ENCODE measurements around the gene OR2AG2.
"Not testable (repeated sequence)": the region's sequence is repeated elsewhere in the genome, so short reads cannot be mapped to it uniquely, and the experiment has no call there.

OR2AG2 gene

GRCh38 chr11:6771926-6772893, at the start of gene OR2AG2:
TSS of gene OR2AG2 (minus strand) at chr11:6771976. CDS start at chr11:6768957, 3,019 bp downstream.
- Histone ChIP-seq H3K27ac (peak within 1 kb of the TSS in 2 of 21 experiments; percentile 21 to 26), H3K4me3 (no peak within 1 kb of the TSS)

GRCh38 chr11:6818967-6819366, 47.2 kb upstream of the OR2AG2 start:
- H3K27ac ChIP-seq = no peak overlapping the region
- H3K4me3 ChIP-seq = no peak overlapping the region

GRCh38 chr11:6817694-6818093, 45.9 kb upstream of the OR2AG2 start:
- Histone ChIP-seq H3K27ac (no peak overlapping the region), H3K4me3 (no peak overlapping the region)

GRCh38 chr11:6813656-6814055, 41.9 kb upstream of the OR2AG2 start:
- Histone ChIP-seq H3K4me3 (no peak overlapping the region), H3K27ac (no peak overlapping the region)

- Histone ChIP-seq H3K27ac (no peak overlapping the region), H3K4me3 (no peak overlapping the region)
Observed at GRCh38 chr11:6812390-6813005, 40.7 kb upstream of the OR2AG2 start.

GRCh38 chr11:6801075-6801474, 29.3 kb upstream of the OR2AG2 start:
- not testable (repeated sequence) for H3K27ac ChIP-seq, H3K4me3 ChIP-seq

GRCh38 chr11:6799402-6799801, 27.6 kb upstream of the OR2AG2 start, which contains the start of gene OR6A2:
TSS of gene OR6A2 (minus strand) at chr11:6799689. CDS start at chr11:6795708, 3,981 bp downstream.
- no peak within 1 kb of the TSS for H3K4me3 ChIP-seq
- H3K27ac ChIP-seq = no peak within 1 kb of the TSS

GRCh38 chr11:6794639-6795038, 22.9 kb upstream of the OR2AG2 start:
- H3K27ac ChIP-seq = no peak overlapping the region

GRCh38 chr11:6790546-6790945, 18.8 kb upstream of the OR2AG2 start:
- Histone ChIP-seq H3K27ac (no peak overlapping the region), H3K4me3 (no peak overlapping the region)

More at GRCh38 chr11:6794639-6795038, 22.9 kb upstream of the OR2AG2 start:
- no peak overlapping the region for H3K4me3 ChIP-seq

- Histone ChIP-seq H3K27ac (no peak within 1 kb of the TSS), H3K4me3 (no peak within 1 kb of the TSS)
Observed at GRCh38 chr11:6782720-6783119, 10.9 kb upstream of the OR2AG2 start, which contains the start of gene OR2AG1. TSS of gene OR2AG1 (plus strand) at chr11:6783020. CDS start at chr11:6785038, 2,018 bp downstream.

- H3K4me3 ChIP-seq = no peak overlapping the region
- no peak overlapping the region for H3K27ac ChIP-seq
Observed at GRCh38 chr11:6780829-6781228, 9.1 kb upstream of the OR2AG2 start.

- H3K27ac ChIP-seq = no peak overlapping the region
- no peak overlapping the region for H3K4me3 ChIP-seq
Observed at GRCh38 chr11:6778518-6778917, 6.7 kb upstream of the OR2AG2 start.

- H3K4me3 ChIP-seq = no peak overlapping the region
Observed at GRCh38 chr11:6757373-6757967, 14.3 kb downstream of the OR2AG2 start.

GRCh38 chr11:6755953-6756347, 15.8 kb downstream of the OR2AG2 start:
- Histone ChIP-seq H3K27ac (no peak overlapping the region), H3K4me3 (no peak overlapping the region)

More at GRCh38 chr11:6757373-6757967, 14.3 kb downstream of the OR2AG2 start:
- H3K27ac ChIP-seq = no peak overlapping the region

- Histone ChIP-seq H3K27ac (no peak overlapping the region), H3K4me3 (no peak overlapping the region)
Observed at GRCh38 chr11:6755303-6755952, 16.3 kb downstream of the OR2AG2 start.

GRCh38 chr11:6747097-6747668, 24.6 kb downstream of the OR2AG2 start:
- Histone ChIP-seq H3K27ac (peak overlapping the region in 13 of 21 experiments; percentile 33 to 92 (median 79)), H3K4me3 (no peak overlapping the region)

GRCh38 chr11:6746626-6747025, 25.1 kb downstream of the OR2AG2 start:
- Histone ChIP-seq H3K27ac (peak overlapping the region in 19 of 21 experiments; percentile 23 to 92 (median 78)), H3K4me3 (peak overlapping the region in 5 of 7 experiments; percentile 6 to 32 (median 22))

GRCh38 chr11:6746086-6746618, 25.6 kb downstream of the OR2AG2 start:
- H3K4me3 ChIP-seq = peak overlapping the region; percentile 6 to 32 (median 21)
- peak overlapping the region in 19 of 21 experiments; percentile 23 to 92 (median 78) for H3K27ac ChIP-seq

- peak overlapping the region in 17 of 21 experiments; percentile 17 to 92 (median 78) for H3K27ac ChIP-seq
- peak overlapping the region; percentile 6 to 32 (median 21) for H3K4me3 ChIP-seq
Observed at GRCh38 chr11:6745465-6746015, 26.2 kb downstream of the OR2AG2 start.

Data from skin epidermis (tissue), 12 donors.